Activated CD4-positive, alpha-beta T cell treated with anti-CD3 and anti-CD28 coated beads, Interleukin-2, amount 50 U/mL, for 1 hour (primary cell): ENCODE data around the gene CD33.
A peak's percentile ranks its signal among the peaks of the same experiment; 100 is the strongest.

Source experiments
- DNase-seq: peaks from one replicate; pipeline ENCODE4 v3.0.0-alpha.2; 2020

Gene CD33

GRCh38 chr19:51259348-51260245, 34.7 kb downstream of the CD33 start:
- peak; percentile 15 for DNase-seq

- DNase-seq: no peak
These were observed 38.9 kb downstream of the CD33 start for GRCh38 chr19:51263808-51264207.

GRCh38 chr19:51271067-51271466, 46.2 kb downstream of the CD33 start:
- no peak for DNase-seq

GRCh38 chr19:51272183-51272810, 47.4 kb downstream of the CD33 start:
- no peak for DNase-seq

GRCh38 chr19:51274049-51274770, 49.3 kb downstream of the CD33 start:
- DNase-seq: no peak

GRCh38 chr19:51277112-51277511, 52.2 kb downstream of the CD33 start:
- DNase-seq: no peak

GRCh38 chr19:51282335-51282734, 57.5 kb downstream of the CD33 start:
- no peak for DNase-seq

GRCh38 chr19:51285682-51286081, 60.8 kb downstream of the CD33 start:
- no peak for DNase-seq
